ENCODE measurements around the gene GOLGA5.

Gene GOLGA5

GRCh38 chr14:92887157-92887556 lies 93.1 kb downstream of the GOLGA5 start:
- DNase-seq (ENCODE audit: low spot score in 2 of 2) (no peak), ATAC-seq (ENCODE audit: low read depth) (no peak)
- H3K4me3 Mint-ChIP-seq: no peak overlapping the region
- peaks cover 7% of the 10 kb centered on the region for H3K9me3 Mint-ChIP-seq
- peaks cover 20% of the 10 kb centered on the region for H3K27me3 Mint-ChIP-seq
- H3K27ac Mint-ChIP-seq: no peak overlapping the region
- H3K4me1 Mint-ChIP-seq: no peaks in the 10 kb centered on the region
- H3K36me3 Mint-ChIP-seq: peaks cover 1% of the 10 kb centered on the region

- H3K9me3 Mint-ChIP-seq: peaks cover 7% of the 10 kb centered on the region
These were observed 94.8 kb downstream of the GOLGA5 start for GRCh38 chr14:92888896-92889295.

More at GRCh38 chr14:92888896-92889295, 94.8 kb downstream of the GOLGA5 start:
- peaks cover 1% of the 10 kb centered on the region for H3K36me3 Mint-ChIP-seq
- H3K4me3 Mint-ChIP-seq: no peak overlapping the region
- peaks cover 20% of the 10 kb centered on the region for H3K27me3 Mint-ChIP-seq
- no peaks in the 10 kb centered on the region for H3K4me1 Mint-ChIP-seq
- H3K27ac Mint-ChIP-seq: no peak overlapping the region
- no peak for DNase-seq (ENCODE audit: low spot score in 2 of 2)
- no peak for ATAC-seq (ENCODE audit: low read depth)
